ENCODE measurements around the gene SLC25A1.
A peak's percentile ranks its signal among the peaks of the same experiment; 100 is the strongest.

- TF ChIP-seq TCF12 (IDR thresholded peaks at IDR 0.05; ENCODE audit: low read depth, low read length), result peak; percentile 79; the same call in 1 of the 2 replicates
- no peak for TF ChIP-seq SP4 (IDR thresholded peaks at IDR 0.05; ENCODE audit: low read length)
- no peak for TF ChIP-seq EZH2 (IDR thresholded peaks at IDR 0.05; ENCODE audit: low read depth, low read length, severe bottlenecking)
- TF ChIP-seq SP2 (IDR thresholded peaks at IDR 0.05; ENCODE audit: low read length), result no peak
- TF ChIP-seq TEAD4 (IDR thresholded peaks at IDR 0.05; ENCODE audit: low read depth, low read length), result peak; percentile 96
- TF ChIP-seq CTCF (IDR thresholded peaks at IDR 0.05; ENCODE audit: control extremely low read depth in 1 of 3, insufficient read depth in 1 of 3, low read depth in 1 of 3, low read length in 3 of 3), result no peak
- TF ChIP-seq ZNF274 (IDR thresholded peaks at IDR 0.05; ENCODE audit: borderline replicate concordance, extremely low read depth, low read length), result no peak
- TF ChIP-seq CBX5 (IDR thresholded peaks at IDR 0.05; ENCODE audit: low read depth, low read length), result no peak
- no peak for TF ChIP-seq MAX (IDR thresholded peaks at IDR 0.05)
- TF ChIP-seq POLR2AphosphoS5 (IDR thresholded peaks at IDR 0.05; ENCODE audit: low read depth, low read length), result peak; percentile 66; the same call in 1 of the 2 replicates
- no peak for TF ChIP-seq SIN3A (conservative IDR thresholded peaks at IDR 0.05 in 1 of 2, IDR thresholded peaks at IDR 0.05 in 1 of 2; ENCODE audit: low read depth in 1 of 2, low read length in 2 of 2)
- TF ChIP-seq RFX5 (IDR thresholded peaks at IDR 0.05; ENCODE audit: borderline replicate concordance, low read depth, low read length), result no peak
- TF ChIP-seq CEBPB (IDR thresholded peaks at IDR 0.05; ENCODE audit: low read depth, low read length), result no peak
- TF ChIP-seq BRCA1 (IDR thresholded peaks at IDR 0.05; ENCODE audit: low read depth, low read length), result no peak
These were observed 4.2 kb downstream of the SLC25A1 start for GRCh38 chr22:19174106-19175025.

Measured in H1 (cell line).